Neural cell (in vitro differentiated cells): ENCODE measurements around the gene IRF9.

ENCODE experiments used
- EP300 ChIP-seq: fragments of 450-650 bp; conservative IDR thresholded peaks from 2 replicates; pipeline ENCODE4 v1.6.1; 2014; ENCODE audit warnings: antibody characterized with exemption, mild to moderate bottlenecking, moderate library complexity; ENCODE audit not compliant: poor library complexity, severe bottlenecking
- EZH2 ChIP-seq: fragments of 200-600, 300-800 bp; shearing (Covaris generic), sonication (generic); IDR thresholded peaks from 2 replicates; pipeline ENCODE4 v1.6.1; 2014; ENCODE audit warnings: antibody characterized with exemption, low read length, borderline replicate concordance, mild to moderate bottlenecking; ENCODE audit not compliant: insufficient read depth, poor library complexity, severe bottlenecking
- POLR2AphosphoS5 ChIP-seq: IDR thresholded peaks from 2 replicates; pipeline ENCODE4 v1.6.1; 2012
- RAD21 ChIP-seq: fragments of 450-650 bp; conservative IDR thresholded peaks from 2 replicates; pipeline ENCODE4 v1.6.1; 2014; ENCODE audit warnings: antibody characterized with exemption, mild to moderate bottlenecking, moderate library complexity
- SMC3 ChIP-seq: fragments of 450-650 bp; conservative IDR thresholded peaks from 2 replicates; pipeline ENCODE4 v1.6.1; 2014; ENCODE audit warnings: antibody characterized with exemption, mild to moderate bottlenecking, moderate library complexity; ENCODE audit not compliant: poor library complexity
- TAF1 ChIP-seq: IDR thresholded peaks from 2 replicates; pipeline ENCODE4 v1.6.1; 2012; ENCODE audit warnings: low read depth
- TF ChIP-seq, protein P1 (sequence below): fragments of 450-650 bp; IDR thresholded peaks from 2 replicates; pipeline ENCODE4 v1.5.1; 2014; ENCODE audit warnings: antibody characterized with exemption, mild to moderate bottlenecking, moderate library complexity; ENCODE audit not compliant: poor library complexity, severe bottlenecking
- TF ChIP-seq, protein P2 (sequence below): IDR thresholded peaks from 2 replicates; pipeline ENCODE4 v1.6.1; 2012; ENCODE audit warnings: borderline replicate concordance

DNA sequence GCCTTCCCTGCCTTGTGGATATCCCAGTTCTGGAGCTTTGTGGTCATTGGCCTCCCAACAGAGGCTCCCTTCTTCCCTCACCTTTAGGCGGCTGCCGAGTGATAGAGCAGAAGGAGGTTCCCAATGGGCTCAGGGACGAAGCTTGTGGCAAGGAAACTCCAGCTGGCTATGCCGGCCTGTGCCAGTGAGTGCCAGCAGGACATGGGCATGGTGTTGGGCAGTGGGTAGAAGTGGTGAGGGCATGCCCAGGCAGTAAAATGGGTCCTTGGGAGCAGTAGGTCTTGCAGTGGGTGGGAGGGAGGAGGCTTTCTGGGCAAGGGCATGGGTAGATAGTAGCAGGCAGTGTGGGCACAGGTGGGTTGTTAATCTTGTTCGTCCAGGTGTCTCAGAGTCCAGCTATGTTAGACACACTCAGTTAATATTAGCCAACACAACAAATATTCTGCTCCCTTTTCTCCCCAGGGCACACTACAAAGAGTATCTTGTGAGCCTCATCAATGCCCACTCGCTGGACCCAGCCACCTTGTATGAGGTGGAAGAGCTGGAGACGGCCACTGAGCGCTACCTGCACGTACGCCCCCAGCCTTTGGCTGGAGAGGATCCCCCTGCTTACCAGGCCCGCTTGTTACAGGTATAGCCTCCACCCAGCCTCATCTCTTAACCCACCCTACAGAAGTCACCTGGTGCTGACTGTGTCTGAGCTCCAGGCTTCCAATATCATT, 1.1 kb upstream of the IRF9 start:
- no peak for TF ChIP-seq POLR2AphosphoS5
- TF ChIP-seq, protein P1, sequence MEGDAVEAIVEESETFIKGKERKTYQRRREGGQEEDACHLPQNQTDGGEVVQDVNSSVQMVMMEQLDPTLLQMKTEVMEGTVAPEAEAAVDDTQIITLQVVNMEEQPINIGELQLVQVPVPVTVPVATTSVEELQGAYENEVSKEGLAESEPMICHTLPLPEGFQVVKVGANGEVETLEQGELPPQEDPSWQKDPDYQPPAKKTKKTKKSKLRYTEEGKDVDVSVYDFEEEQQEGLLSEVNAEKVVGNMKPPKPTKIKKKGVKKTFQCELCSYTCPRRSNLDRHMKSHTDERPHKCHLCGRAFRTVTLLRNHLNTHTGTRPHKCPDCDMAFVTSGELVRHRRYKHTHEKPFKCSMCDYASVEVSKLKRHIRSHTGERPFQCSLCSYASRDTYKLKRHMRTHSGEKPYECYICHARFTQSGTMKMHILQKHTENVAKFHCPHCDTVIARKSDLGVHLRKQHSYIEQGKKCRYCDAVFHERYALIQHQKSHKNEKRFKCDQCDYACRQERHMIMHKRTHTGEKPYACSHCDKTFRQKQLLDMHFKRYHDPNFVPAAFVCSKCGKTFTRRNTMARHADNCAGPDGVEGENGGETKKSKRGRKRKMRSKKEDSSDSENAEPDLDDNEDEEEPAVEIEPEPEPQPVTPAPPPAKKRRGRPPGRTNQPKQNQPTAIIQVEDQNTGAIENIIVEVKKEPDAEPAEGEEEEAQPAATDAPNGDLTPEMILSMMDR: no peak
- no peak for TF ChIP-seq TAF1
- no peak for TF ChIP-seq SMC3
- no peak for TF ChIP-seq RAD21
- TF ChIP-seq EP300: no peak
- no peak for TF ChIP-seq EZH2
- TF ChIP-seq, protein P2, sequence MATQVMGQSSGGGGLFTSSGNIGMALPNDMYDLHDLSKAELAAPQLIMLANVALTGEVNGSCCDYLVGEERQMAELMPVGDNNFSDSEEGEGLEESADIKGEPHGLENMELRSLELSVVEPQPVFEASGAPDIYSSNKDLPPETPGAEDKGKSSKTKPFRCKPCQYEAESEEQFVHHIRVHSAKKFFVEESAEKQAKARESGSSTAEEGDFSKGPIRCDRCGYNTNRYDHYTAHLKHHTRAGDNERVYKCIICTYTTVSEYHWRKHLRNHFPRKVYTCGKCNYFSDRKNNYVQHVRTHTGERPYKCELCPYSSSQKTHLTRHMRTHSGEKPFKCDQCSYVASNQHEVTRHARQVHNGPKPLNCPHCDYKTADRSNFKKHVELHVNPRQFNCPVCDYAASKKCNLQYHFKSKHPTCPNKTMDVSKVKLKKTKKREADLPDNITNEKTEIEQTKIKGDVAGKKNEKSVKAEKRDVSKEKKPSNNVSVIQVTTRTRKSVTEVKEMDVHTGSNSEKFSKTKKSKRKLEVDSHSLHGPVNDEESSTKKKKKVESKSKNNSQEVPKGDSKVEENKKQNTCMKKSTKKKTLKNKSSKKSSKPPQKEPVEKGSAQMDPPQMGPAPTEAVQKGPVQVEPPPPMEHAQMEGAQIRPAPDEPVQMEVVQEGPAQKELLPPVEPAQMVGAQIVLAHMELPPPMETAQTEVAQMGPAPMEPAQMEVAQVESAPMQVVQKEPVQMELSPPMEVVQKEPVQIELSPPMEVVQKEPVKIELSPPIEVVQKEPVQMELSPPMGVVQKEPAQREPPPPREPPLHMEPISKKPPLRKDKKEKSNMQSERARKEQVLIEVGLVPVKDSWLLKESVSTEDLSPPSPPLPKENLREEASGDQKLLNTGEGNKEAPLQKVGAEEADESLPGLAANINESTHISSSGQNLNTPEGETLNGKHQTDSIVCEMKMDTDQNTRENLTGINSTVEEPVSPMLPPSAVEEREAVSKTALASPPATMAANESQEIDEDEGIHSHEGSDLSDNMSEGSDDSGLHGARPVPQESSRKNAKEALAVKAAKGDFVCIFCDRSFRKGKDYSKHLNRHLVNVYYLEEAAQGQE: no peak
